ENCODE results near the gene NUP214.
"Not testable (repeated sequence)": the region's sequence is repeated elsewhere in the genome, so short reads cannot be mapped to it uniquely, and the experiment has no call there.

The NUP214 gene

DNA sequence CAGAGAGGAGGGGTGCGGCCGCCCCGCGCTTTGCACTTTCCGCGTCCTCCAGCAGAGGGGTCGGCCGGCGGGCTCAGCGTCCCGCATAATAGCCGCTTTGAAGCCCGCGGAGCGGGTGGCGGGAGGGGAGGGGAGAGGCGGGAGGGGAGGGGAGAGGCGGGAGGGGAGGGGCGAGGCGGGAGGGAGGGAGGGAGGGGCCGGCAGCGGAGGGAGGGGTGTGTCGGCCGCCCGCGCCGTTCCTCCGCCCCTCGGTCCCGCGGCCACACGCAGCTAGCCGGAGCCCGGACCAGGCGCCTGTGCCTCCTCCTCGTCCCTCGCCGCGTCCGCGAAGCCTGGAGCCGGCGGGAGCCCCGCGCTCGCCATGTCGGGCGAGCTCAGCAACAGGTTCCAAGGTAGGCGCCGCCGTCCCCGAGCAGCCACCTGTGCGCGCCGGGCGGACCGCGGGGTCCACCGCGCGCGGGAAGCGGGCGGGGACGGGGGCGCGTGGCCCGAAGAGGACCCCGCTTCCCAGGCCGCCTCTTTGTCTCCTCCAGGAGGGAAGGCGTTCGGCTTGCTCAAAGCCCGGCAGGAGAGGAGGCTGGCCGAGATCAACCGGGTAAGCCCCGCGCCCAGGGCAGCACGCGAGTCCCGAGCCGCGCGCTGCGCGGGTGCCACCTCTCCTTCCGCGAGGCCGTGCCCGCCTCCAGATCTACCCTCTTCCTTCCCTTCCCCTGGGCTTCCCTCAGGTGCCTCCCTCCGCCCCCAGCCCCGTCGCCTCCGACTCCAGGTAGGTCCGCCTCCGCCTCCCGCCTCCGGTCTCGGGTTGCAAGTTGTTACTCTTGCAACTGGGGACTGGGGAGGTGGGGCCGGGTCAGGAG, 28.9 kb upstream of the NUP214 start, which contains the start of gene AIF1L:
AIF1L (plus strand) TSS at position 263 of the 857 bp plus-strand sequence; CDS start at position 362, 99 bp downstream.
- DNase-seq, result no peak

DNA sequence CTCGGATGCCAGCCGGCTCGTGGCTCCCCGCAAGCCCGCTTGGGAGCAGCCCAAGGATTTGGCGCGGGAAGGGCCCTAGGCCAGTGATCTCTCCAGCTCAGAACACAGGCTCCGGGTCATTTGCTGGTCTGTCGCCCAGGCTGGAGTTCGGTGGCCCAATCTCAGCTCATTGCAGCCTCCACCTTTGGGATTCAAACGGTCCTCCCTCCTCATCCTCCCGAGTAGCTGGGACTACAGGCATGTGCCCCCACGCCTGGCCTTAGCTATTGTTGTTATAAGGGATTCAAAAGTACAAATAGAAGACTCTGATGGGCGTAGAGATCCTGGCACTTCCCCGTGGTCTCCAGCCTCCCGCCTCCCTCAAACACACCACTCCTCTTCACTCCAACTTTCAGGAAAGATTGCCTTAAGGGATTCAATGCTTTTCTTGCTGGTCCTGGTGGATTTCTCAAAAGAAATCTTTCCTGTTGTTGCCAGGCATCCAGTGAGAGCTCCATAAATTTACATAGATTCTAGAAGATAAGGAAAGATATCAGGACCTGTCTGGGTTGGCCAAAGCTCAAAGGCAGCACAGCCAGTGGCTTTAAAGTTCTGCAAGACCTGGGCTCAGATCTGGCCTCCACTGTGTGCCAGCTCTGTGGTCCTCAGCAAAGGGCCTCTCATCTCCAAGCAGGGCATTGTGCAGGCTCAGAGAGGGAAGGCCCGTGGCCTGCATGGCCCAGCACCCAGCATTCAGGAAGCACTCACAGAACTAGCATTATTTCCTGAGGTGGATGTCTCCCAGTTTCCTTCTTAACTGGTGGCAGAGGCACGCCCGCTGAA, 28.0 kb upstream of the NUP214 start:
- DNase-seq, result no peak

DNA sequence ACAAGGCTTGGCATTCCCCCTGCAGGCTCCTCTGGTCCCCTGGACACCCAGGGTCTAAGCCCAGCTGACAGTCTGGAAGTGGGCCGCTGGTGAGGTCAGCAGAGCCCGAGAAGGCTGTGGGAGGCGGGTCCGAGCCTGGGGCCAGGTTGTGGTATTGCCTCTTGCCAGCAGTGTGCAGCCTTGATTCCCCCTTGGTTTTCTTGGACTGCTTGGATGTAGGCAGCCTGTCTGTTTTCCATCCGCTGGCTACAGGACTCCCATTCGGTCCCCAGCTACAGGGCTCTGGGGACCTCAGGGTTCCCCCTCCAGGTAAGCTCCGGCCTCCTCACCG, 27.5 kb upstream of the NUP214 start:
- DNase-seq, result no peak

DNA sequence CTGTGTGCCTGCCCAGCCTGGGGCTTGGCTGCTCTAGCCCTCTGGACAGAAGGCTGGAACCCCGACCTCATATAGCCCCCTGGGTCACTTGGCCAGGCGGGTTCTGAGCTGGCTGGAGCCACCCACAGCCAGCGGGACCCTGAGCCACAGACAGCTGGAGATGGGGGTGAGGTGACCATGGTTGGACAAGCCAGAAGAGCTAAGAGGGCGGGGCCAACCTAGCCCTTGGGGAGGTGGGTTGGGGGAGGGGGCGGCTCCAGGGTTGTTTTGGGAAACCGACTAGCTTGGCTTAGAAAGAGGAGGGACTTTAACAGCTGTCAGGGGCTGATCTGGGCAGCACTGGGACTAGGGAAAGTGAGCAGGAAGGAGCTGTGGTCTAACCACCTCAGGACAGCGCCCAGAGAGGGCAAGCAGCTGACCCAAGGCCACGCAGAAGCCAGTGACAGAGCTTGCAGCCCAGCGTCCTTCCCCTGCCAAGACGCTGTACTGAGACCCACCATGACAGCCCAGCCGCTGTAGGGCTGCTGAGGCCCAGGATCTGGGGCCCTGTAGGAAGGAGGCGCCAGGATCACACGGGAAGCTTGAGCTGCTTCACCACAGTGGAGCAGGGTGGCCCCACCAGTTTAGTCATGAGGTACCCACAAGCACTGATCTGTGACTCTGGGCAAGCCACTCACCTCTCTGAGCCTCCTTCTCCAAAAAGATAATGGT, 26.8 kb upstream of the NUP214 start:
- no peak for DNase-seq

DNA sequence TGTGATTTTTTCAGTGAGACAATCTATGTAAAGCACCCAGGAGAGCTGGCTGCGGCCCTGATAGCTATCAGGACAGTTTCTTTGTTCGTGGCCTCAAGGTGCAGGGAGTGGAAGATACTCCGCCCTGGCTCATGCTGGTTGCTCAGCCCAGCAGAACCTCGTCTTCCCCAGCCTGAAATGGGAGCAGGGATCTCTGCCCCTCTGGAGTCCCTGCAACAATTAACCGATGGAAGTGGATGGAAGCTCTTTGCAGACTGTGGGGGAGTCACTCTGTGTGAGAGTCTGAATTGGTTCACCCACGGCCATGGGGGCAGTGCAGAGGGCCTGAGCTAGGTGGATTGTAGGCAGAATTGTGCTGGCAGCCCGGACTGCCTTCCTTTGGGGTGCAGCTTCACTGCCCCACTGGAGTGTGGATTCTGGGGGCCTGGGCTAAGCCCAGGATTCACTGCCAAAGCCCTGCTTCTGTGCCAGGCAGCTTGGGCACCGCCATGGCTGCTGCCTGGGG, 26.2 kb upstream of the NUP214 start:
- no peak for DNase-seq

DNA sequence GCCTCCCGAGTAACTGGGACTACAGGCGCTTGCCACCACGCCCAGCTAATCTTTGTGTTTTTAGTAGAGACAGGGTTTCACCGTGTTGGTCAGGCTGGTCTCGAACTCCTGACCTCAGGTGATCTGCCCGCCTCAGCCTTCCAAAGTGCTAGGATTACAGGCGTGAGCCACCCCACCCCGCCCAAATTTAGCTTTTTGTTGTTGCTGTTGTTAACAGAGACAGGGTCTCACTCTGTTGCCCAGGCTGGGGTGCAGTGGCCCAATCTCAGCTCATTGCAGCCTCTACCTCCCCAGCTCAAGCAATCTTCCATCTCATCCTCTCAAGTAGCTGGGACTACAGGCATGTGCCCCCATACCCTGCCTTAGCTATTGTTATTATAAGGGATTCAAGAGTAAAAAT, 25.5 kb upstream of the NUP214 start:
- not testable (repeated sequence) for DNase-seq

DNA sequence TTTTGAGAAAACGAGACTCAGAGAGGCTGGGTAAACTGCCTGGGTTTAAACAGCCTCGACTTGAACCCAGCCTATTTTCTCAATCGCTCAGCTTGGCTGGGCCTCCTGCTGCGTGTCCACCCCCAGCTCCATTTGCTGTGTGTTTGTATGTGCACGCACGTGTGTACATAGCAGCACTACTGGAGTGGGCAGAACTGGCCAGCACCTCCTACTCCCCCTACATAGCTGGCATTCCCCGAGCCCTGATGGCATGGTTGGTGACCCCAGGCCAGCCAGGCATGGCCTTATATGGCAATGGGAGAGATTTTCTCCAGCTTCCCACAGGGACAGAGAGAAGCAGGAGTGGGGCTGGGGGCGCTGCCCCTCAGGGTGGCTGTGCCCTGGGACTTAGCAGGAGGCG, 24.9 kb upstream of the NUP214 start:
- DNase-seq, result no peak

DNA sequence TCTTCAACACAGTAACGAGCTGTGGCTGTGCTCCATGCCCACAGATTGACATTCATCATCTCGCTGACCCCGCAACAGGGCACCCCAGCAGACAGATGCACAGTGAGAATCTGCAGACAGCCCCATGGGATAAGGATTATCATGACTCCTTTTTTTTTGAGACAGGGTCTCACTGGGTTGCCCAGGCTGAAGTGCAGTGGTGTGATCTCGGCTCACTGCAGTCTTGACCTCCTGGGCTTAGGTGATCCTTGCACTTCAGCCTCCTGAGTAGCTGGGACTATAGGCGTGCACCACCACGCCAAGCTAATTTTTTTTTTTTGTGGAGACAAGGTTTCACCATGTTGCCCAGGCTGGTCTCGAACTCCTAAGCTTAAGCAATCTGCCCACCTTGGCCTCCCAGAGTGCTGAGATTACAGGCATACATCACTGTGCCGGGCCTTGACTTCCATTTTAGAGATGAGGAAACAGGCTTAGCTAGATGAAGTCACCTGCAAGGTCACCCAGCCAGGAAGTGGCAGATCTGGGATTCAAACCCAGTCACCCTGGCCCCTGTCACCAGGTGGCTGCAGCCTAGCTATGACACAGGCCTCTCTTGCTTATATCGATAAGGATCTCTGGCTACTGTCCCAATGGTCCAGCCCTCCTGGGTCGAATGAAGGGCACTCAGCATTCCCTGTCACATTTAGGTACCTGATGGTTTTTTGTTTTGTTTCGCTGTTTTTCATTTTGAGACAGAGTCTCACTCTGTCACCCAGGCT, 24.0 kb upstream of the NUP214 start:
- no peak for DNase-seq

DNA sequence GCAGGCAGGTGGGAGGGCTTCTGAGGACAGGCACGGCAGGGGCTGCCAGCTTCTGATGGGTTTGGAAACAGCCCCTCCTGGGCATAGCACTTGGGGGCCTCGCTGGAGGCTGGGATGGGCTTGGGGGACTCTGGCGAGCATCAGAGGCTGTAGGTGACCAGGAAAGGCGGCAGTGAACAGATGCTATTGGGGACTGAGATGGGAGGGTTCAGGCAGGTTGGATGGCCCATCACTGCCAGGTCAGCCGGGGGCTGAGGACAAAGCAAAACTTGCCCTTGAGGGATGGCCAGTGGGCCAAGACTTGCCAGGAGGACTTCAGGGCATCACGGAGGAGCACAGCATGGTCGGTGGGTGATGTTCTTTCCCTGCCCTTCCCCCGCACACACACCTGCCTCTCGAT, 22.4 kb upstream of the NUP214 start:
- no peak for DNase-seq

DNA sequence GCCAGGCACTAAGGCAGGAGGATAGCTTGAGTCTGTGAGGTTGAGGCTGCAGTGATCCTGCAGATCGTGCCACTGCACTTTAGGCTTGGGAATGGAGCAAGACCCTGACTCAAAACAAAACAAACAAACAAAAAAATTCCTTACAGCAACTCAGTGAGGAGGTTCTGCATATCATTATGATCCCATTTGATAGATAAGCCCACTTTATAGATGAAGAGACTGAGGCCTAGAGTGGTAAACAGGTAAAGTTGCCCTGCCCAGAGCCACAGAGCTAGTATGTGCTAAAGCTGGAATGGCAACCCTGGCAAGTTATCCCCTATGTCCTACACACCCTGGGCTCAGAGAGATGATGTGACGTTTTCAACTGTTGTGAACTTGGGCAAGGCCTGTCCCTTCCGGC, 21.9 kb upstream of the NUP214 start:
- DNase-seq, result no peak

DNA sequence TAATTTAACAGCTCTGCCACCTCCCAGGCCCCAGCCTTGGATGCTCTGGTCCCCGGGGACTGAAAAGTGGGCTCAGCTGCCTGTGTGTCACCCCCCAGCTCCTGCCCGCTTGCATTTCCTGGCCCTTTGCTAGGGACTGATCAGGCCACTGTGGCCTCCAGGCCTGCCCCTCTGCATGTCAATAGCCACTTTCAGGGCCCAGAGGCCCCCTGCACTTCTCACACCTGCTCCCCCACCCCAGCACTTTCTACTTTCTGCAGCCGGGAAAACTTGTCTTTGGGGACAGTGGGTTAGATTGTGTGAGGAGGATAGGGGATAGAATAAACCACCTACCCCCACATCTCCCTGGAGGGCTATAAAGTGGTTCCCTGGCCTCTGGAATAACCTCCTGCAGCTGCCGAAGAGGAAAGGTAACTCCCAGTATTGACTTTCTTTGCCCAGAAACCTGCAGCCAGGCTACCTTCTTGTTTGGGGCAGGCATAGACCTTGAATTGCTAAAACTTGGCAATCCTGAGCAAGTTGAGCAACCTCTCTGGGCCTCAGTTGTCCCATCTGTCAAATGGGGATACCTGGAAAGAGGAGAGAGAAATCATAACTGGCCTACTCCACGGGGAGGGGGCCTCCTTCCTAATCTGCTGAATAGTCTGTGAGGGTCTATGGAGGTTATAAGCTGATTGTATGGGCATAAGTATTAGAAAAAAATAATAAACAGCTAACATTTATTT, 21.2 kb upstream of the NUP214 start:
- no peak for DNase-seq

DNA sequence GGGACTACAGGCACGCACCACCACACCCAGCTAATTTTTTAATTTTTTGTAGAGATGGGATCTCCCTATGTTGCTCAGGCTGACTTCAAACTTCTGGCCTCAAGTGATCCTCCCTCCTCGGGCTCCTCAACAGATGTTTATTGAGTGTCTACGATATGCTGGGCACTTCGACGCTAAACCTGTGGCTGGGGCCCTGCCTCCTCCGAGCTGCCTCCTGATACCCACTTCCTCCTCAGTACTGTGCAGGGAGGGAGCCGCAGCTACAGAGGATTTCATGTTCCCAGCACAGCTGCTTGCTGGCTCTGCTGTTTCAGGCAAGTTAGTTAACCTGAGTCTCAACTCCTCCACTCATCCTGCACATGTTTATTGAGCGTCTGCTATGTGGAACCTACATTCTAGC, 19.4 kb upstream of the NUP214 start:
- DNase-seq, result no peak

DNA sequence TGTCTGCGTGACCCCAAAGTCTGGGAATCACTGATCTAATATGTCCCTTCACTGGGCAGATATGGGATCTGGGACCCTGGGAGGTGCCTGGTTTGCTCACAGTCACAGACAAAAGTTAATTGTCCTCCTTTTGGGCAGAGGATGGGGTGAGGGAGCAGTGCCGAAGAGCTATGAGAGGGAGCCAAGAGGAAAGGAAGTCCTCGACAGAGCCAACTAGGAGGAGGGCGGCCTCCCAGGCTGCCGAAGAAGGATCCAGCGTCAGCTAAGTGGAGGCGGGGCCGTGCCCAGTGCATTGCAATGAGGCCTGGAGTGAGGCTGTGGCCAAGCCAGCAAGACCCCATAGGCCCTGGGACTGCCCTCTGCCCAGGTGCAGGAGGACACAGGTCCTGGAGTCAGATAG, 17.6 kb upstream of the NUP214 start:
- no peak for DNase-seq

DNA sequence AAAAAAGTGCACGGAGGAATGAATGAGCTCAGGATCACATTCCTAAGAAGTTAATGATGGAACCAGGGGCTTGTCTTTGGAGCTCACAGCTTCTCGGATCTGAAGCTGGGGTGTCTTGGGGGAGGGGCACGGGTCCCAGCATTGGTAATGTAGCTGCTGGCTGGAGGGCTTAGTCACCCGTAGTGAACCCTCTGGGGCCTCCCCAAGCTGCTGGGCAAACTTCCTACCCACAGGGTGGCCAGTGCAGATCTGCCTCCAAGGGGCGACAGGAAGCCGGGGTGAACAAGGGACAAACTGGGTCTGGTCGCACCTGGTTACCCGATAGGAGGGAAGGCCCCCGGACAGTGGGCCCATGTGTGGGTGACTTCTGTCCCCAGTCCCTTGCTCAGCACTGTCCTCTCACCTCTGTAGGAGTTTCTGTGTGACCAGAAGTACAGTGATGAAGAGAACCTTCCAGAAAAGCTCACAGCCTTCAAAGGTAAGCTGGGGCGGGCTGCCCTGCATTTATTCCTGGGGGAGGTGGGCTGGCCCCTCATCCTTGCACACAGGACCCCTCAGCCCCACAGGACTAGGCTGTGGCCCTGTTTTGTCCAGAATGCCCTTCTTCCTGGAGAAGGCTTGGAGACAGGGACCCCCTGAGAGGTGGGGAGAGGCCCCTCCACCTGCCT, 14.1 kb upstream of the NUP214 start:
- DNase-seq, result peak; percentile 7

DNA sequence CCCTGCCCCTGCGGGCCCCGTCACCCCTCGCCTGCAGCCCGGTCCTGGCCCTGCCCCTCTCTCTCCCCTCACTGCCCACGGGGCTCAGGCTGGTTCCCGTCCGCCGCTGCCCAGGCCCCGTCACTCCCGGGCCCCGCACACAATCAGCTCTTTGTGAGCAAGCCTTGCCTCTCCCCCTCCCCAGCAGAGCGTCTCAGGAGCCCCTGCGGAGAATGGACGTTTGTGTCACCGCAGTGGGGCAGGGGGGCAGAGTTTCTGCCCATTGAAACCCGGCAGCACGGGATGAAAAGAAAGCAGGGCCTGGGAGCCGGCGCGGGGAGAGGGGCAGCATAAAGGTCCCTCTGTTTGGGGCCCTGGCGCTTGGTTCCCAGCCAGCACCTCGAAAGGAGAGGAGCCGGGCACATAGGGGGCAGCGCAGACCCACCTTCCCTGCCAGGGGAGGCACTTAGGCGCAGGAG, 13.5 kb upstream of the NUP214 start:
- no peak for DNase-seq

DNA sequence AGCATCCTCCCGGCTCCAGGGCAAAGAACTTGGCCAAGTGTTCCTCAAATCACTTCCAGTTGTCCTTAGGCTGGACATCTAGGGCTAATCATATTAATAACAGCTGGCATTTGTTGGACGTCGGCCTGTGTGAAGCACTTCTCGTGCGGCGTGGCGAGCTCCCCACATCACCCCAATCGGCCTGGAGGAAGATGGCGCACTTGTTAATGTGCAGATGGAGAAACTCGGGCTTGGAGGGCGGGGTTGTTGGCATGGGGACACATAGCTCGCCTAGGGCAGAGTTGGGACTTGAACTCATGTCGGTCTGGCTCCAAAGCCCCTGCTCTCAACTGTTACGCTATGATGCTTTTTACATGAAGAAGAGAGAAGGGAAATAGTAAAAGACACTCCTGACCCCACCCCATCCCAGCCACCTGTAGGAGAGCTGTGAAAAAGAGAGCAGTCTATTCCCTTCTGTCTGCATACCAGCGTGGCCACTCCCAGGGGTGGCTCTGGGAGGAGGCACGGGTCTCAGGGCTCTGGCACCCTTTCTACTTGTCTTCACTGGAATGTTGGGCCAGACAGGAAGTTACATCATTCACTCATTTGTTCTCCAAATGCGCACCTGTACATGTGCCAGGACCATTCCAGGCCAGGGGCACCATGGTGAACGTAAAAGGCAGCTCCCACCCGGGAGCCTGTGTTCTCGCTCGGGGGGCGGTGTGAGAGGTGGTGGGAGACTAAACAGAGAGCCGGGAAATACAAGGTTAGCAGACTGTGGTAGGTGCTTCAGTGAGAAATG, 12.8 kb upstream of the NUP214 start:
- DNase-seq, result no peak

DNA sequence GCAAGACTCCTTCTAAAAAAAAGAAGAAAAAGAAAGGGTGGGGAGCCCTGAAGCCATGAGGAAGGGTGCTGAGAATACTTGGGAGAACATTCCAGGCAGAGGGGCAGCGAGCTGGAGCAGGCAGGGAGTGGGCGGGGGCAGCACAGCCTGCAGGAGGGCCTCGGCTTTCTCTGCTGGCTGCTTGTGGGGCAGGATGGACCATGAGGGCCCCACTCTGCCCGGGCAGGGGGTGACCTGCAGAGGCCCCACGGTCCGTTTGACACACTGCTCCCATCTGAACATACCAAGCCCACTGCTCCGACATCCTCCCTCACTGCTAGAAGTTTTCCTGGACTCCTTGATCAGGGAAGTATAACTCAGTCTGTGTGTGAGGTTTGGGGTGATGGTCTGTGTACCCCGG, 11.7 kb upstream of the NUP214 start:
- no peak for DNase-seq

DNA sequence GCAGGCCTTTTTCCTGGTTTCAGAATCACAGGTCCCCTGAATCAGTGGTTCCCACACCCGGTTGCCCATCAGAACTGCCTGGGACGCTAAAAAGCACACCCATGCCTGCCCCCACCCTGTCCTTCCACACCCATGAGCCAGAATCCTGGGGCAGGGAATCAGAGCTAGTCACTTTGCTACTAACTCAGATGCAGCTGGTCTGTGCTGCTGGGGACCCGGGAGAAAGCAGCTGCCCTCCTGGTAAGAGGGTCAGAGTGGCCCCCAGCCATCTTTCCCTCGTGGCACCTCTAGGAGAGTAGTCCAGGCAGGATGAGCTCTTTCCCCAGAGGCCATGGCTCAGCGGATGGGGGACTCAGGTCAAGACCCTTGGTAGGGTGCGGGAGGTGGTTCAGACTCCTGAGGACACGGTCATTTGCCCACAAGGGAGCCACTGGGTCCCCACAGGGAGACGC, 11.3 kb upstream of the NUP214 start:
- no peak for DNase-seq

DNA sequence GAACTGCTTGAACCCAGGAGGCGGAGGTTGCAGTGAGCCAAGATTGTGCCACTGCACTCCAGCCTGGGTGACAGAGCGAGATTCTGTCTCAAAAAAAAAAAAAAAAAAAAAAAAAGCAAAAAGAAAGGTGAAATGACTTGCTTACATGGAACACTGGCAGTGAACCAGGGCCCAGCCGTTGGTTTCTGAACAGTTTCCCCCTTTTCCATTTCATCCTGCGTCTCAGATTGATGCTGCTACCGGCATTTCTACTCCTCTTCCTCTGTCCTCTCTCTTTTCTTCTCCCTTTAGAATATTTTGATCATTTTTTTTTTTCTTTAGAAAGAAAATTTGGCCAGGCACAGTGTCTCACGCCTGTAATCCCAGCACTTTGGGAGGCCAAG, 10.0 kb upstream of the NUP214 start:
- DNase-seq, result not testable (repeated sequence)
